NCI-H2196 (cell line): Measurements from ENCODE around the gene ATP1B2.
"Not testable (repeated sequence)": the region's sequence is repeated elsewhere in the genome, so short reads cannot be mapped to it uniquely, and the experiment has no call there.

Experiments used
- DNase-seq: peaks from one replicate; lab custom pipeline; 2025; ENCODE audit not compliant: unreplicated experiment; lab: John Stamatoyannopoulos, UW

Gene ATP1B2

GRCh38 chr17:7633093-7633492 is 17.6 kb upstream of the ATP1B2 start:
- DNase-seq, result no peak

DNA sequence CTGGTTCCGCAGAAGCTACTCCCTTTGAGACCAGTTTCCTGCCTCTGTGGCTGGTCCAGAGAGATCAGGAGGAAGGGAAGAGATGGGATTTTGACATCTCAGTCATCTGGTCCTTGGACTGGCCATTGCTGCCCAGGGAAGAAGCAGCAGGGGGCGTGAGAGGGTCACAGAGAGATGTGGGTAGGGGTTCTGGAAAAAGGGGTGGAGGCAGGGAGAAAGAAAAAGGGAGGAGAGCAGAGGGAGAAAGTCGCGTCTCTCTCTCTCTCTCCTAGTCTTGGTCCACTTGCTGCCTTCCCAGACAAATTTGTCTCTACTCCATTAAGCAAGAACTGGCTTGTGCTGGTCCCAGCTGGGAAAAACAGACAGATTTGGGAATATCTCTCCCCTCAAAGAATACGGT is 16.3 kb upstream of the ATP1B2 start:
- DNase-seq, result no peak

GRCh38 chr17:7636163-7636562 is 14.6 kb upstream of the ATP1B2 start:
- DNase-seq, result no peak

- no peak for DNase-seq
These were observed 9.9 kb upstream of the ATP1B2 start for GRCh38 chr17:7640783-7641182.

DNA sequence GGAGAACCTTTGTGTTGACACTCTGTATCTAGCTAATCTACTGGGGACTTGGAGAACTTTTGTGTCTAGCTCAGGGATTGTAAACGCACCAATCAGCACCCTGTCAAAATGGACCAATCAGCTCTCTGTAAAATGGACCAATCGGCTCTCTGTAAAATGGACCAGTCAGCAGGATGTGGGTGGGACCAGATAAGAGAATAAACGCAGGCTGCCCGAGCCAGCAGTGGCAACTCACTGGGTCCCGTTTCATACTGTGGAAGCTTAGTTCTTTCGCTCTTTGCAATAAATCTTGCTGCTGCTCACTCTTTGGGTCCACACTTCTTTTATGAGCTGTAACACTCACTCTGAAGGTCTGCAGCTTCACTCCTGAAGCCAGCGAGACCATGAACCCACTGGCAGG is 9.1 kb upstream of the ATP1B2 start:
- DNase-seq, result not testable (repeated sequence)

- DNase-seq, result no peak
These were observed 6.0 kb upstream of the ATP1B2 start for GRCh38 chr17:7644775-7645174.

GRCh38 chr17:7646457-7646856 is 4.3 kb upstream of the ATP1B2 start:
- DNase-seq, result no peak

DNA sequence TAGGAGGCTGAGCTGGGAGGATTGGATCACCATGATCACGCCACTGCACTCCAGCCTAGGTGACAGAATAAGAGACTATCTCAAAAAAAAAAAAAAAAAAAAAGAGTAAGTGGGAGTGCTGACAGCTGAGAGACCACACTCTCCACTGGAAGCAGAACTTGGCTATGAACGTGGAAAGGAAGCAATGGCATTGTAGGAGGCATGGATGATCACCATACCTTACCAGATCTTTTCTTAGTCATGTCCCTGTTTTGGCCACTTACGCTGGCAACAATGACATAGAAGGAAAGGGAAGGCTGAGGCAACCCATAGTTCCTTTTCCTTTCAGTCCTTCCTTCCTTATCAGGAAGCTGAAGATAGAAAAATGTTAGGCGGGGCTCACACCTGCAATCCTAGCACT is 3.7 kb upstream of the ATP1B2 start:
- DNase-seq, result no peak

DNA sequence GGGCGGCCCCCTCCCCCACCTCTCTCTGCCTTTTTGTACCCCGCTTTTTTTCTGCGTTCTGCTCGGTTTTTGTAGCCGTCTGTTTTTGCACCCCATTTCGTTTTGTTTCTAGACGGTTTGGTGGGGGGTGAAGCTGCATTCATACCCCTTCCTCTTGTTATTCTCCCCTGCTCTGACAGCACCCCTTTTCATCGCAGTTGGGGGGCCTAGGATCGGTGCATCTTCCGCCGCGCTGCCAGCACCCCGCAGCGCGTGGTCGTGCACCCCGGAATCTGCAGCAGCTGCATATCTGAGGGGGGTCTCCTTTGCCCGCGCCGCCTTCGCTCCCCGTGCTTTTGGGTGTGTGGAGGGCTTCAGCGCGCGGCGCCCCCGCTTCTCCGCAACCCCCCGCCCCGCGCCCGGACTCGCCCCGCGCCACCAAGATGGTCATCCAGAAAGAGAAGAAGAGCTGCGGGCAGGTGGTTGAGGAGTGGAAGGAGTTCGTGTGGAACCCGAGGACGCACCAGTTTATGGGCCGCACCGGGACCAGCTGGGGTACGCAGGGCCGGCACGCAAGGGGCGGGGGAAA is 455 bp downstream of the ATP1B2 start:
- DNase-seq, result no peak

- DNase-seq, result no peak
These were observed 1.1 kb downstream of the ATP1B2 start for GRCh38 chr17:7651665-7652387.

DNA sequence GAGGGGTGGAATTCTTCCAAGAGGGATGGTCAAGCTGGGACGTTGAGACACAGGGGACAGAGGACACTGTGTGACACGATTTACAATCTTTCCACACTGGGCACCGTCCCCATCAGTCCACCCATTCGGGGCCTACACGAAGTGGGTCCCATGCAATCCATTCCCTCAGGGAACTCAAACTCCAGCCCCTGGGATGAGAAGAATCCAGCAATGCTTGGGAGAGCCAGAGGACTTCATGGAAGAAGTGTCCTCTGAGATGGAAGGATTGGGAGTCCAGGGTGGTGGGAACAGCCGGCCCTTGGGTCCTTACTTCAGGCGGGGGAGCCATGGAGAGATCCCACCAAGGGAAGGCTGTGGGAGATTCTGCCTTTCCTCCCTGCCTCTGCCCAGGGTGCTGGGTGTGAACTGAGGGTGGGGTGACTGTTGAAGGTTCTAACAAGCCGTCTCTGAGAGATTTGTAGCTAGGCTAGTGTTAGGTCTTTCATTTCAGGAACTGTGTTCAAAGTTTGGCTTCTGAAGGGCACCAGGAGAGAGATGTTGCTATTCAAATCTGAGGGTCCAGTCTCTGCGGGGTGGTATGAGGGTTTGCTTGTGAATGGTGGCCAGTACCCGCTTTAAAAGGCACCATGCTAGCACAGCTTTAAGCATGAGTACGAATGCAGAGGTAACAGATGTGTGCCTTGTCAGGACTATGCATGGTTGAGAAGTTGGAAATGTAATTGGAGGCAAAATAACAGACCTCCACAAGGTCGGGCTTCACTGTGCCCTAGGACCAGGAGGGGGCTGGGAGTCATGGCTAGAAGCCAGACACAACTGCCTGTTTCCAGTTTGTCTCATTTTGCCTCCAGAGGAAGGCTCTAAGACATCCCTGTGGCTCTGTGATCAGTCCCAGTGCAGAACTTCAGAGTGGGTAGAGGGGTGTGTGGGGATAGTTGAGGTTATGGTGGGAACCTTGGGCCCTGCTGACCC is 1.9 kb downstream of the ATP1B2 start:
- DNase-seq, result no peak

- DNase-seq, result no peak
These were observed 4.3 kb downstream of the ATP1B2 start for GRCh38 chr17:7654832-7655540.

GRCh38 chr17:7655541-7655840 is 4.8 kb downstream of the ATP1B2 start:
- no peak for DNase-seq

- no peak for DNase-seq
These were observed 6.4 kb downstream of the ATP1B2 start for GRCh38 chr17:7656958-7657609.

GRCh38 chr17:7667656-7668406 is 17.1 kb downstream of the ATP1B2 start:
- no peak for DNase-seq

- no peak for DNase-seq
These were observed 17.8 kb downstream of the ATP1B2 start for GRCh38 chr17:7668482-7668881.

GRCh38 chr17:7673239-7673638 is 22.5 kb downstream of the ATP1B2 start:
- DNase-seq, result no peak

GRCh38 chr17:7674934-7675333 is 24.2 kb downstream of the ATP1B2 start:
- no peak for DNase-seq

DNA sequence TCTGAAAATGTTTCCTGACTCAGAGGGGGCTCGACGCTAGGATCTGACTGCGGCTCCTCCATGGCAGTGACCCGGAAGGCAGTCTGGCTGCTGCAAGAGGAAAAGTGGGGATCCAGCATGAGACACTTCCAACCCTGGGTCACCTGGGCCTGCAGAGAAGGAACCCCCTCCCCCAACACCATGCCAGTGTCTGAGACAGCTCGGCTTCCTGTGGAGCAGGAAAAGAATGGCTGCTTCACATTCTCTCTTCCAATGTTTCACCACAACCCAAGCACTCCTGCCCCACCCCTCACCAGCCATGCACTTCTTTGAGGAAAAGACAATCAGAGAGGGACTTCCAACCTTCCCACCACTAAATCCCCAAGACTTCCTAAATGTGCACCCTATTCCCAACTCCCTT is 25.8 kb downstream of the ATP1B2 start:
- no peak for DNase-seq

DNA sequence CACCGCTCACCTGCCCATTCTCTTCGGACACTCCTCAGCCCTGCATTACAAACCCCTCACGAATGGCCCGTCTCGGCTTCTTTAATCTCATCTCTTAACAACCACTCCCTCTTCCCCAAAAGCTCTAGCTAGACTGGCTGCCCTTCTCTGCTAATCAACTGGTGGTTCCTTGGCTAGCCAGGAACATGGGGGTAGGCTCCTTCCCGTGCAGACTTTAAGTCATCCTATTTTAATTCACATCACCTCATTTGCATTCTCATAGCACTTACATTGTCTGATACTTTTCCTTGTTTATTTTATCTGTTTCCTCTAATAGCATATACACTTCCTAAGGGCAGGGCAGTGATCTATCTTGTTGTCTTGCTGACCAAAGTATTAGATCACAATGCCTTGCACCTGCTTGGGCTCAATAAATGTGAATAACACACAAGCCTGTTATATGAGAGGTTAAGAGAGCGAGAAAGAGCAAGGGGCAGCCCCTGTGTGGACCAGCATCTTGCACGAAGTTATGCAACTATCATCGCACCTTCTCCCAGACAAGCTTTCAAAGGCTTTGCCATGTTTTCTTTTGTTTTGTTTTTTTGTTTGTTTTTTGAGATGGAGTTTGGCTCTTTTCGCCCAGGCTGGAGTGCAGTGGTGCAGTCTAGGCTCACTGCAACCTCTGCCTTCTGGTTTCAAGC is 26.8 kb downstream of the ATP1B2 start:
- no peak for DNase-seq
